HepG2 (cell line): ENCODE measurements around the gene KERA. TPM values are rescaled to one million over a fixed set of nuclear protein-coding genes. Genes with fewer than 3 reads are reported as not detected.

Experiments
- CAMTA2 ChIP-seq: sonication (generic); formaldehyde crosslinking; IDR thresholded peaks from 2 replicates; pipeline ENCODE4 v1.4.0; 2020; ENCODE audit warnings: mild to moderate bottlenecking, missing genetic modification reagents, borderline replicate concordance
- NCOA2 ChIP-seq: sonication (generic); formaldehyde crosslinking; IDR thresholded peaks from 2 replicates; pipeline ENCODE4 v1.8.0; 2022; ENCODE audit warnings: inconsistent platforms
- RBAK ChIP-seq: sonication (generic); formaldehyde crosslinking; IDR thresholded peaks from 2 replicates; pipeline ENCODE4 v1.5.1; 2020; ENCODE audit warnings: mild to moderate bottlenecking, missing genetic modification reagents
- RNF2 ChIP-seq: fragments of 450-650 bp; conservative IDR thresholded peaks from 2 replicates; pipeline ENCODE4 v1.6.1; 2016; ENCODE audit warnings: low read depth
- SP2 ChIP-seq: sonication (generic); formaldehyde crosslinking; IDR thresholded peaks from 2 replicates; pipeline ENCODE4 v1.5.1; 2020; ENCODE audit warnings: mild to moderate bottlenecking, missing genetic modification reagents
- SRSF9 ChIP-seq: fragments of 200-400 bp; formaldehyde crosslinking; IDR thresholded peaks from 2 replicates; pipeline ENCODE4 v1.6.1; 2018; ENCODE audit warnings: borderline replicate concordance, mild to moderate bottlenecking, low read depth, low read length; ENCODE audit not compliant: insufficient read depth, poor library complexity, severe bottlenecking
- THYN1 ChIP-seq: sonication (generic); formaldehyde crosslinking; IDR thresholded peaks from 2 replicates; pipeline ENCODE4 v1.8.1; 2023; ENCODE audit warnings: low read depth, mild to moderate bottlenecking, moderate library complexity, missing genetic modification reagents, borderline replicate concordance
- ZNF615 ChIP-seq: sonication (generic); formaldehyde crosslinking; IDR thresholded peaks from 2 replicates; pipeline ENCODE4 v1.5.0; 2020; ENCODE audit warnings: mild to moderate bottlenecking, missing genetic modification reagents, borderline replicate concordance
- ZNF839 ChIP-seq: sonication (generic); formaldehyde crosslinking; IDR thresholded peaks from 2 replicates; pipeline ENCODE4 v1.4.0; 2020; ENCODE audit warnings: missing genetic modification reagents, mild to moderate bottlenecking, borderline replicate concordance
- ZSCAN12 ChIP-seq: sonication (generic); formaldehyde crosslinking; IDR thresholded peaks from 2 replicates; pipeline ENCODE4 v1.9.0; 2021; ENCODE audit warnings: mild to moderate bottlenecking, missing genetic modification reagents
- polyA plus RNA-seq, 8 experiments: library from polyadenylated mRNA; depleted of rRNA in 3 of 8; stranded (reverse) in 7 of 8; unstranded in 1 of 8; fragments of >200 nt; fragmentation: Illumina TruSeq in 4 of 8; extraction: Trizol in 4 of 8; gene quantifications; 2 replicates each; pipeline versions ENCODE4 v1.2.1 to v1.2.3, GENCODE V29; 2011 to 2016; ENCODE audit warnings: low read depth in 4 of 8, missing spikeins in 1 of 8, mixed read lengths in 1 of 8; ENCODE audit not compliant: insufficient read depth in 1 of 8
- total RNA-seq, 5 experiments: library from RNA; depleted of rRNA; stranded (reverse); fragments of >200 nt; fragmentation: Illumina TruSeq; extraction: Trizol; gene quantifications; 2 replicates each; pipeline ENCODE4 v1.2.3, GENCODE V29; 2016; ENCODE audit warnings: low read depth in 1 of 5
- TF ChIP-seq, protein P1 (sequence below), 2 experiments: IDR thresholded peaks; 2 replicates each; pipeline ENCODE4 v1.6.1; 2011 to 2012; ENCODE audit warnings: low read length in 2 of 2, borderline replicate concordance in 1 of 2, low read depth in 1 of 2, mild to moderate bottlenecking in 1 of 2, moderate library complexity in 1 of 2
- TF ChIP-seq, protein P2 (sequence below): IDR thresholded peaks from 2 replicates; pipeline ENCODE4 v1.6.1; 2012; ENCODE audit warnings: inconsistent platforms
- TF ChIP-seq, protein P3 (sequence below): sonication (generic); formaldehyde crosslinking; IDR thresholded peaks from 2 replicates; pipeline ENCODE4 v1.9.0; 2022; ENCODE audit warnings: missing genetic modification reagents, mild to moderate bottlenecking, borderline replicate concordance

The KERA gene
- total and polyA plus RNA-seq, 2 of the 13 experiments (the other 11 are each of a cell fraction or from before 2014, with no cell fraction given), result not detected

DNA sequence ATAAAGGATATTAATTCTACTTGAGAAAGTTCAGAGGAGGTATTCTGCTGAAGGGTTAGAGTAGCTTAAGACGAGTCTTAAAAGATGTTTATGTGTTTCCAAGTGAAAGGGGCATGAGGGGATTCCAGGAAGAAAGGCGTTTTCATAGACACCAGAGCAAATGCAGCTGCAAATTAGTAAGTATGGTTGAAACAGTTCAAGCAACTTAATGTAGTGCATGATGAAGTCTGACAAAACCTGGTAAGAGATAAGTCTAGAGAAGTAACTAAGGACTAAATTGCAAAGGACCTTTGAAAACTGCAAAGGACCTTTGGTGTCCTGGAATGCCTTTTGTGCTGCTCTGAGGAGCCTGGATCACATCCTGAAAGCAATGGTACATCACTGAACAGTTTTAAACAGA lies 42.0 kb upstream of the KERA start (continued):
- TF ChIP-seq, protein P1, sequence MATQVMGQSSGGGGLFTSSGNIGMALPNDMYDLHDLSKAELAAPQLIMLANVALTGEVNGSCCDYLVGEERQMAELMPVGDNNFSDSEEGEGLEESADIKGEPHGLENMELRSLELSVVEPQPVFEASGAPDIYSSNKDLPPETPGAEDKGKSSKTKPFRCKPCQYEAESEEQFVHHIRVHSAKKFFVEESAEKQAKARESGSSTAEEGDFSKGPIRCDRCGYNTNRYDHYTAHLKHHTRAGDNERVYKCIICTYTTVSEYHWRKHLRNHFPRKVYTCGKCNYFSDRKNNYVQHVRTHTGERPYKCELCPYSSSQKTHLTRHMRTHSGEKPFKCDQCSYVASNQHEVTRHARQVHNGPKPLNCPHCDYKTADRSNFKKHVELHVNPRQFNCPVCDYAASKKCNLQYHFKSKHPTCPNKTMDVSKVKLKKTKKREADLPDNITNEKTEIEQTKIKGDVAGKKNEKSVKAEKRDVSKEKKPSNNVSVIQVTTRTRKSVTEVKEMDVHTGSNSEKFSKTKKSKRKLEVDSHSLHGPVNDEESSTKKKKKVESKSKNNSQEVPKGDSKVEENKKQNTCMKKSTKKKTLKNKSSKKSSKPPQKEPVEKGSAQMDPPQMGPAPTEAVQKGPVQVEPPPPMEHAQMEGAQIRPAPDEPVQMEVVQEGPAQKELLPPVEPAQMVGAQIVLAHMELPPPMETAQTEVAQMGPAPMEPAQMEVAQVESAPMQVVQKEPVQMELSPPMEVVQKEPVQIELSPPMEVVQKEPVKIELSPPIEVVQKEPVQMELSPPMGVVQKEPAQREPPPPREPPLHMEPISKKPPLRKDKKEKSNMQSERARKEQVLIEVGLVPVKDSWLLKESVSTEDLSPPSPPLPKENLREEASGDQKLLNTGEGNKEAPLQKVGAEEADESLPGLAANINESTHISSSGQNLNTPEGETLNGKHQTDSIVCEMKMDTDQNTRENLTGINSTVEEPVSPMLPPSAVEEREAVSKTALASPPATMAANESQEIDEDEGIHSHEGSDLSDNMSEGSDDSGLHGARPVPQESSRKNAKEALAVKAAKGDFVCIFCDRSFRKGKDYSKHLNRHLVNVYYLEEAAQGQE (IDR thresholded peaks at IDR 0.05; ENCODE audit: borderline replicate concordance in 1 of 2, low read depth in 1 of 2, low read length in 2 of 2), result no peak
- TF ChIP-seq THYN1 (CRISPR knock-in tag) (no peak), ZNF839 (no peak), SP2 (no peak), CAMTA2 (CRISPR knock-in tag) (no peak), SRSF9 (no peak), NCOA2 (CRISPR knock-in tag) (no peak), ZNF615 (no peak), RNF2 (no peak), ZSCAN12 (no peak), RBAK (CRISPR knock-in tag) (no peak)
- TF ChIP-seq, protein P2, sequence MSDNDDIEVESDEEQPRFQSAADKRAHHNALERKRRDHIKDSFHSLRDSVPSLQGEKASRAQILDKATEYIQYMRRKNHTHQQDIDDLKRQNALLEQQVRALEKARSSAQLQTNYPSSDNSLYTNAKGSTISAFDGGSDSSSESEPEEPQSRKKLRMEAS, result no peak
- TF ChIP-seq, protein P3, sequence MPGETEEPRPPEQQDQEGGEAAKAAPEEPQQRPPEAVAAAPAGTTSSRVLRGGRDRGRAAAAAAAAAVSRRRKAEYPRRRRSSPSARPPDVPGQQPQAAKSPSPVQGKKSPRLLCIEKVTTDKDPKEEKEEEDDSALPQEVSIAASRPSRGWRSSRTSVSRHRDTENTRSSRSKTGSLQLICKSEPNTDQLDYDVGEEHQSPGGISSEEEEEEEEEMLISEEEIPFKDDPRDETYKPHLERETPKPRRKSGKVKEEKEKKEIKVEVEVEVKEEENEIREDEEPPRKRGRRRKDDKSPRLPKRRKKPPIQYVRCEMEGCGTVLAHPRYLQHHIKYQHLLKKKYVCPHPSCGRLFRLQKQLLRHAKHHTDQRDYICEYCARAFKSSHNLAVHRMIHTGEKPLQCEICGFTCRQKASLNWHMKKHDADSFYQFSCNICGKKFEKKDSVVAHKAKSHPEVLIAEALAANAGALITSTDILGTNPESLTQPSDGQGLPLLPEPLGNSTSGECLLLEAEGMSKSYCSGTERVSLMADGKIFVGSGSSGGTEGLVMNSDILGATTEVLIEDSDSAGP (CRISPR knock-in tag), result no peak
